ENCODE data around the gene LRRC47.

The LRRC47 gene

GRCh38 chr1:3783651-3784474, 12.4 kb downstream of the LRRC47 start:
- Histone ChIP-seq H3K9me3 (ENCODE audit: insufficient read depth, low read length) (no peaks in the 10 kb centered on the region), H3K27ac (ENCODE audit: low read length) (no peak overlapping the region), H3K79me2 (ENCODE audit: low read length) (peaks cover 4% of the 10 kb centered on the region; the same call in 1 of the 2 replicates), H4K20me1 (ENCODE audit: insufficient read depth, low read length) (peaks cover 10% of the 10 kb centered on the region; the same call in 1 of the 2 replicates), H2AFZ (ENCODE audit: low read depth, low read length) (no peak overlapping the region), H3K4me1 (ENCODE audit: low read length) (peaks cover 7% of the 10 kb centered on the region), H3K36me3 (replicated peaks; ENCODE audit: low read depth, low read length) (peaks cover 30% of the 10 kb centered on the region), H3K4me2 (ENCODE audit: low read length) (no peak overlapping the region), H3K9ac (ENCODE audit: low read length) (no peak overlapping the region), H3K4me3 (ENCODE audit: low read length) (no peak overlapping the region), H3K27me3 (ENCODE audit: low read depth, low read length) (no peaks in the 10 kb centered on the region)
- TF ChIP-seq CTCF (IDR thresholded peaks at IDR 0.05; ENCODE audit: low read depth, low read length) (no peak), EZH2phosphoT487 (IDR thresholded peaks at IDR 0.05; ENCODE audit: low read depth) (no peak)

GRCh38 chr1:3780901-3781300, 15.4 kb downstream of the LRRC47 start:
- Histone ChIP-seq H2AFZ (ENCODE audit: low read depth, low read length) (no peak overlapping the region), H3K4me3 (ENCODE audit: low read length) (no peak overlapping the region), H3K27me3 (ENCODE audit: low read depth, low read length) (no peaks in the 10 kb centered on the region), H3K36me3 (replicated peaks; ENCODE audit: low read depth, low read length) (peaks cover 23% of the 10 kb centered on the region), H4K20me1 (ENCODE audit: insufficient read depth, low read length) (no peaks in the 10 kb centered on the region), H3K79me2 (ENCODE audit: low read length) (no peaks in the 10 kb centered on the region), H3K27ac (ENCODE audit: low read length) (no peak overlapping the region), H3K9ac (ENCODE audit: low read length) (no peak overlapping the region), H3K4me2 (ENCODE audit: low read length) (no peak overlapping the region), H3K9me3 (ENCODE audit: insufficient read depth, low read length) (no peaks in the 10 kb centered on the region), H3K4me1 (ENCODE audit: low read length) (peaks cover 2% of the 10 kb centered on the region; the same call in 1 of the 2 replicates)
- TF ChIP-seq CTCF (IDR thresholded peaks at IDR 0.05; ENCODE audit: low read depth, low read length) (no peak), EZH2phosphoT487 (IDR thresholded peaks at IDR 0.05; ENCODE audit: low read depth) (no peak)

- Histone ChIP-seq H2AFZ (ENCODE audit: low read depth, low read length) (no peak overlapping the region), H3K79me2 (ENCODE audit: low read length) (no peaks in the 10 kb centered on the region), H3K4me2 (ENCODE audit: low read length) (no peak overlapping the region), H3K36me3 (replicated peaks; ENCODE audit: low read depth, low read length) (peaks cover 19% of the 10 kb centered on the region), H3K27ac (ENCODE audit: low read length) (no peak overlapping the region), H3K9ac (ENCODE audit: low read length) (no peak overlapping the region), H3K4me3 (ENCODE audit: low read length) (no peak overlapping the region), H3K27me3 (ENCODE audit: low read depth, low read length) (no peaks in the 10 kb centered on the region), H3K9me3 (ENCODE audit: insufficient read depth, low read length) (no peaks in the 10 kb centered on the region), H4K20me1 (ENCODE audit: insufficient read depth, low read length) (no peaks in the 10 kb centered on the region), H3K4me1 (ENCODE audit: low read length) (peaks cover 7% of the 10 kb centered on the region; the same call in 1 of the 2 replicates)
- TF ChIP-seq EZH2phosphoT487 (IDR thresholded peaks at IDR 0.05; ENCODE audit: low read depth) (no peak), CTCF (IDR thresholded peaks at IDR 0.05; ENCODE audit: low read depth, low read length) (no peak)
These were observed 16.3 kb downstream of the LRRC47 start for GRCh38 chr1:3779912-3780416.

- H3K9ac ChIP-seq (ENCODE audit: low read length) = no peak overlapping the region
- peaks cover 18% of the 10 kb centered on the region for H3K36me3 ChIP-seq (replicated peaks; ENCODE audit: low read depth, low read length)
- peaks cover 7% of the 10 kb centered on the region; the same call in 1 of the 2 replicates for H3K4me1 ChIP-seq (ENCODE audit: low read length)
- no peaks in the 10 kb centered on the region for H4K20me1 ChIP-seq (ENCODE audit: insufficient read depth, low read length)
- no peak overlapping the region for H3K4me2 ChIP-seq (ENCODE audit: low read length)
- no peaks in the 10 kb centered on the region for H3K79me2 ChIP-seq (ENCODE audit: low read length)
- no peak overlapping the region for H3K27ac ChIP-seq (ENCODE audit: low read length)
- no peaks in the 10 kb centered on the region for H3K9me3 ChIP-seq (ENCODE audit: insufficient read depth, low read length)
- no peaks in the 10 kb centered on the region for H3K27me3 ChIP-seq (ENCODE audit: low read depth, low read length)
- no peak overlapping the region for H2AFZ ChIP-seq (ENCODE audit: low read depth, low read length)
- no peak overlapping the region for H3K4me3 ChIP-seq (ENCODE audit: low read length)
- no peak for TF ChIP-seq CTCF (IDR thresholded peaks at IDR 0.05; ENCODE audit: low read depth, low read length)
- no peak for TF ChIP-seq EZH2phosphoT487 (IDR thresholded peaks at IDR 0.05; ENCODE audit: low read depth)
These were observed 16.9 kb downstream of the LRRC47 start for GRCh38 chr1:3779265-3779911.

Measured in OCI-LY3 (cell line).